Bronchial epithelial cell (primary cell): ENCODE results near the gene KDM6A. TPM values are rescaled to one million over a fixed set of nuclear protein-coding genes. Genes with fewer than 3 reads are reported as not detected.

Experiments used
- DNase-seq: peaks from one replicate; pipeline ENCODE4 v3.0.0-alpha.2; 2010; ENCODE audit warnings: low read depth
- FAIRE-seq: peaks from 2 replicates; lab custom pipeline; 2011; peaks lifted over from hg19 to GRCh38; lab: Jason Lieb, UNC
- H3K27me3 ChIP-seq: 2 replicates; pipeline ENCODE4 v1.5.1; 2011; ENCODE audit warnings: low read length; ENCODE audit not compliant: control insufficient read depth, insufficient read depth
- H3K36me3 ChIP-seq: 2 replicates; pipeline ENCODE4 v1.5.1; 2011; ENCODE audit warnings: low read length; ENCODE audit not compliant: control insufficient read depth, insufficient read depth
- H3K4me3 ChIP-seq: 2 replicates; pipeline ENCODE4 v1.5.1; 2011; ENCODE audit warnings: mild to moderate bottlenecking, low read depth, low read length, control low read depth
- total RNA-seq: library from RNA; depleted of rRNA; stranded (reverse); fragments of >200 nt; gene quantifications from 2 replicates; pipeline ENCODE4 v1.2.1, GENCODE V29; 2014
- TF ChIP-seq, protein P1 (sequence below): IDR thresholded peaks from 2 replicates; pipeline ENCODE4 v1.5.1; 2011; ENCODE audit warnings: mild to moderate bottlenecking, moderate library complexity, low read length, control low read depth, inconsistent platforms; ENCODE audit not compliant: insufficient read depth, severe bottlenecking

Gene KDM6A
- total RNA-seq, 1 donor from 2014 or later: 11.1 TPM

GRCh38 chrX:44978976-44979375, 106.0 kb downstream of the KDM6A start:
- no peaks in the 10 kb centered on the region for H3K36me3 ChIP-seq
- no peak for FAIRE-seq
- DNase-seq: no peak
- H3K4me3 ChIP-seq: no peak overlapping the region
- H3K27me3 ChIP-seq: no peaks in the 10 kb centered on the region
- TF ChIP-seq, protein P1, sequence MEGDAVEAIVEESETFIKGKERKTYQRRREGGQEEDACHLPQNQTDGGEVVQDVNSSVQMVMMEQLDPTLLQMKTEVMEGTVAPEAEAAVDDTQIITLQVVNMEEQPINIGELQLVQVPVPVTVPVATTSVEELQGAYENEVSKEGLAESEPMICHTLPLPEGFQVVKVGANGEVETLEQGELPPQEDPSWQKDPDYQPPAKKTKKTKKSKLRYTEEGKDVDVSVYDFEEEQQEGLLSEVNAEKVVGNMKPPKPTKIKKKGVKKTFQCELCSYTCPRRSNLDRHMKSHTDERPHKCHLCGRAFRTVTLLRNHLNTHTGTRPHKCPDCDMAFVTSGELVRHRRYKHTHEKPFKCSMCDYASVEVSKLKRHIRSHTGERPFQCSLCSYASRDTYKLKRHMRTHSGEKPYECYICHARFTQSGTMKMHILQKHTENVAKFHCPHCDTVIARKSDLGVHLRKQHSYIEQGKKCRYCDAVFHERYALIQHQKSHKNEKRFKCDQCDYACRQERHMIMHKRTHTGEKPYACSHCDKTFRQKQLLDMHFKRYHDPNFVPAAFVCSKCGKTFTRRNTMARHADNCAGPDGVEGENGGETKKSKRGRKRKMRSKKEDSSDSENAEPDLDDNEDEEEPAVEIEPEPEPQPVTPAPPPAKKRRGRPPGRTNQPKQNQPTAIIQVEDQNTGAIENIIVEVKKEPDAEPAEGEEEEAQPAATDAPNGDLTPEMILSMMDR: no peak

DNA sequence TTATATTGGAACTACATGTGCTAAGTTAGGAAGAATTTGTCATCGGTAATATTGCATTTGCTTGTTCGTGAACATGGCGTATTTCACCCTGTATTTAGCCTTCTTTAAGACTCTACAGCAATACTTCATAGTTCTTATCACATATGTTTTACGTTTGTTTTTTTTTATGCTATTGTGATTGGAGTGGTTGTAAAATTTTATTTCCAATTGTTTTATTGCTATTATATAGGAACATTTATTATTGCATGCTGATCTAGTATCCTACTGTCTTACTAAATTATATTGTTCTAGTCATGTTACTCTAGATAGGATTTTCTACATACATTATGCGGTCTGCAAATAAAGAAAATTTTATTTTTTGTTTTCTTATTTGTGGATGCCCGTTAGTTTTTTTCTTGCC, 107.4 kb downstream of the KDM6A start:
- Histone ChIP-seq H3K27me3 (no peaks in the 10 kb centered on the region), H3K36me3 (no peaks in the 10 kb centered on the region), H3K4me3 (no peak overlapping the region)
- TF ChIP-seq, protein P1: no peak
- DNase-seq: no peak
- FAIRE-seq: no peak

- DNase-seq (no peak), FAIRE-seq (no peak)
- Histone ChIP-seq H3K36me3 (no peaks in the 10 kb centered on the region), H3K27me3 (no peaks in the 10 kb centered on the region), H3K4me3 (no peak overlapping the region)
- TF ChIP-seq, protein P1: no peak
These were observed 107.9 kb downstream of the KDM6A start for GRCh38 chrX:44980883-44981282.

- Histone ChIP-seq H3K4me3 (no peak overlapping the region), H3K27me3 (no peaks in the 10 kb centered on the region), H3K36me3 (no peaks in the 10 kb centered on the region)
- no peak for FAIRE-seq
- TF ChIP-seq, protein P1: no peak
- DNase-seq: no peak
These were observed 117.2 kb downstream of the KDM6A start for GRCh38 chrX:44989995-44990770.

- DNase-seq (no peak), FAIRE-seq (no peak)
- Histone ChIP-seq H3K36me3 (no peaks in the 10 kb centered on the region), H3K4me3 (no peak overlapping the region), H3K27me3 (no peaks in the 10 kb centered on the region)
- TF ChIP-seq, protein P1: no peak
These were observed 119.8 kb downstream of the KDM6A start for GRCh38 chrX:44992775-44993174.
